Fibroblast of peridontal ligament (primary cell): ENCODE measurements around the gene SV2A.
"Not testable (repeated sequence)": the region's sequence is repeated elsewhere in the genome, so short reads cannot be mapped to it uniquely, and the experiment has no call there.

ENCODE experiments used
- DNase-seq: peaks from one replicate; pipeline ENCODE4 v3.0.0-alpha.2; 2010; ENCODE audit errors: extremely low read depth

Gene SV2A, protein sequence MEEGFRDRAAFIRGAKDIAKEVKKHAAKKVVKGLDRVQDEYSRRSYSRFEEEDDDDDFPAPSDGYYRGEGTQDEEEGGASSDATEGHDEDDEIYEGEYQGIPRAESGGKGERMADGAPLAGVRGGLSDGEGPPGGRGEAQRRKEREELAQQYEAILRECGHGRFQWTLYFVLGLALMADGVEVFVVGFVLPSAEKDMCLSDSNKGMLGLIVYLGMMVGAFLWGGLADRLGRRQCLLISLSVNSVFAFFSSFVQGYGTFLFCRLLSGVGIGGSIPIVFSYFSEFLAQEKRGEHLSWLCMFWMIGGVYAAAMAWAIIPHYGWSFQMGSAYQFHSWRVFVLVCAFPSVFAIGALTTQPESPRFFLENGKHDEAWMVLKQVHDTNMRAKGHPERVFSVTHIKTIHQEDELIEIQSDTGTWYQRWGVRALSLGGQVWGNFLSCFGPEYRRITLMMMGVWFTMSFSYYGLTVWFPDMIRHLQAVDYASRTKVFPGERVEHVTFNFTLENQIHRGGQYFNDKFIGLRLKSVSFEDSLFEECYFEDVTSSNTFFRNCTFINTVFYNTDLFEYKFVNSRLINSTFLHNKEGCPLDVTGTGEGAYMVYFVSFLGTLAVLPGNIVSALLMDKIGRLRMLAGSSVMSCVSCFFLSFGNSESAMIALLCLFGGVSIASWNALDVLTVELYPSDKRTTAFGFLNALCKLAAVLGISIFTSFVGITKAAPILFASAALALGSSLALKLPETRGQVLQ

DNA sequence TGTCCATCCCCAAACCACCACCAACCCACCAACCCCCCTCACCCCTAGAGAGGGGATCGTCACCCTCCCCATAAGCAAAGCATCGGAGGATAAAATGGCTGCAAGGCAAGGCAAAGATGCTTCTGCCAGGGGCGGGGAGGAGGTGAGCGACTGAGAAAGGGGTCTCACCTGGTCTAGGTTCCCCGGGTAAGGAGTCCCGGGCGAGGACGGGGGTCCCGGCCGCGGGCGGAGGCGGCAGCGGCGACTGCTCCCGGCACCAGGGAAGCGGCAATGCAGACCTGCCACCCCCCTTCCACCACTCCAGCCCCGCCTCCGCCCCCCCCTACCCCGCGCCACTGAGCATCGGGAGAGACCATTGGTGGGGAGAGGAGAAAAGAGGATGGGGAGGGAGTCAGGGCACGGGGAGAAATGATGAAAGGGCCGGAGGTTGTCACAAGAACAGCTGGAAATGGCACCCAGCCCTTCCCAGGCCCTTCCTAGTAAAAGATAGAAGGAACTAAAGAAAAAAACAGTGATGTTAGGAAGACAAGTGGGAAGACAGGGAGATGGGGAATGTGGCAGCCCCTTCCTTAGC, at the start of gene SV2A:
Gene SV2A, minus strand, starts transcription at position 274 of the 574 bp plus-strand sequence. CDS start 4,004 bp downstream, outside the sequence.
- DNase-seq = peak; percentile 69

DNA sequence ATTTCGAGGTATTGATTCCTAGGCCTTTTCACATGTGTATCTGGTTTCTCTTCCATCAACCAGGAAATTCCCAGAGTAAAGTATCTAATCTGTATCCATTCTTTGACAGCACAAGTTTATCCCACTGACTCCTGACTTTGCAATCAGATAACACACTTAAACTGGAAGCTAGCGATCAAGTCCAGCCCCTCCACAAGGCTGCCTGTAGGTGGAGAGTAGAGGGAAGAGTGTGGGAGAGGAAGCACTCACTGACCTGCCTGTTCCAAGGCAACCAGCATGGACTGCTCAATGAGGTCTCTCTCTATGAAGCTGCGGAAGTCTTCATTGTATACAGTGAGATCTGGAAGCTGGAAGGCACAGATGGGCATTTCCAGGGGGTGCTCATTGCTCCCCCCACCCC, 49.4 kb upstream of the SV2A start:
- no peak for DNase-seq

DNA sequence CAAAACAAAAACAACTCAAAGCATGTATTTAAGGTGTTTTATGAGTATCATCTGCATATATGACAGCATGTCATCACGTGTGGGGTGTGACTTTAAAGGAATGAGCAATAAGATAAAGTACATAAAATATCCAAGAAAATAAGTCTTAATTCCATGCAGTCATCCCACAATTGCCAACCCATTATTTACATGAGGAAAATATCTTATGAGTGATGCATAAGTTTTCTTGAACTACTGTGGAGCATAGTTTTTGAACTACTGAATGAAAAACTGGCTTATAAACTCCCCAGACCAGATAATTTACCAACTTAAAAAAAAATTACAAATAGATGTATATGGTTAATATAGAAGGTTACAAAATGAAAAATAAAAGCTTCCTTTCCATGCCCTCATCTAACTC, 48.8 kb upstream of the SV2A start:
- peak; percentile 20 for DNase-seq

DNA sequence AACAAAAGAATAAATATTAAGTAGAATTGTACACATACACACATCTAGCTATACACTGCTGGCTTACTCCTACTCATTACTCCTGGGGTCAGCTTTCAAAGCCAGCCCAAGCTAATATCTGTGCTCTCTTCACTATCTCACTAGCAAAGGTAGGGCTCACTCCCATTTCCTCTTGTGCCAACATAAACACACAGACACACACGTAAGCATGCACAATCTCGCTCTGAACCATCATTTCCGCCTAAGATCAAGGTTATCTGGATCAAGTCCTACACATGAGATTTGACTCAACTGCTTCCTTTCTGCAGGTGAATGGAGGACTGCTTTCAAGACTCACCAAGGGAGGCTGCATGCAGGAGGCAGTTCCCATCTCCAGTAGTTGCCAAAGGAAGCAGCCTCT, 47.8 kb upstream of the SV2A start:
- no peak for DNase-seq

DNA sequence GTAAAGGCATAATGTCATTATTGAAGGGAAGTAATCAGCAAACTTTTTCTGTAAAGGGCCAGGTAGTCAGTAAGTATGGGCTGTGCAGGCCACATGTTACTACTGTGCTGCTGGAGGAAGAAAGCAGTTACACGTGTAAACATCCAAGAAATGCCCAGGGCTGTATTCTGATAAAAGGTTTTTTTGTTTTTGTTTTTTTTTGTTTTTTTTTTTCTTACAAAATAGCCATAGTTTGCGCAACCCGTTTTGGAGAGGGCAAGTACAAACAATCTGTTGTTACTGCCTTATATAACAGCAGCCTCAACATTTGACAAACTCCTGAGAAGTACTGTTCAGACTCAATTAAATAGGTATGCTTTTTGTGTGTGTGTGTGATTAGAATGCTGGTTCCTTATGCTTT, 45.7 kb upstream of the SV2A start:
- DNase-seq = peak; percentile 21

DNA sequence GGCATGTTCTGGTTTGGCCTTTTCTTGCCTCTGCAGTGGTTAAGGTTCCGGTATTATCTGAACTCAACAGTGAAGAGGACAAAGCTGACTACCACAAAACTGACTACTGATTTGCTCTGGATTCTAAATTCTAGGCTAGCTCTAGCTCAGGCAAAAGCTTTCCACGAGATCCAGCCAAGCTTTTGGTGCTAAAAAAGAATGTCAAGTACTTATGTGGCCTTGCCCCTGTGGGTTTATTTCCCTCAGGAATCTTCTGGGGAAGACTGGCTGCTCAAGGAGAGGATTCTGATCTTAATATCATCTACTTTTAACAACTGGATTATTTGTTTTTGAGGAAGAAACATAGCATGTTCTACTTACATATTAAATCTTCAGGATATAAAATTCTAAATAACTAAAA, 45.1 kb upstream of the SV2A start:
- DNase-seq = no peak

DNA sequence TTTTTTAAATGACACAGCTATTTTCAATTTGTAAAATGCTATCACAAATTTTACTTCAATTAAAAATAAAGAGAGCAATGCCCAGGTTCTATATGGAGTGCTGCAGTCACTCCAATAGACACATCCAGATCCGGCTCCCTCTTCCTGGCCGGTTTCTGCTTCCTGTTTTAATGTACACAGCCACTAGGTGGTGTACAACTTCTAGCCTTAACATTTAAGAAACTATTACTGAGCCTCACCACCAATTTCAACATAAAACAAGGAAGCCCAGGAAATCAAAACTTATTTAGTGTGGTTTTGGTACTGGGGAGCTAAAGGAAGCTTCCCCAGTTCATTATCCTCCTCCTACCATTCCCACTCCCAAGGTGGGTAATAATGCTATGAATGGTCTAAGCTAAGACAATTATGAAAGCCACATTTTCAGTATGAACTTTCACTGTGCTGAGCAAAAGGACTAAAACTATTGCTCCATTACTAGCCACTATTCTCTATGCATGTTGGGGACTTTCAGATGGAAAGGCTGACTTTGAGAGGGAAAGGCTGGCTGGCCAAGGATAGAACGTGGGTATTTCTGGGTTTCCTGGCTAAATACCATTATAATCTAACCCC, 44.5 kb upstream of the SV2A start:
- DNase-seq = peak; percentile 90

DNA sequence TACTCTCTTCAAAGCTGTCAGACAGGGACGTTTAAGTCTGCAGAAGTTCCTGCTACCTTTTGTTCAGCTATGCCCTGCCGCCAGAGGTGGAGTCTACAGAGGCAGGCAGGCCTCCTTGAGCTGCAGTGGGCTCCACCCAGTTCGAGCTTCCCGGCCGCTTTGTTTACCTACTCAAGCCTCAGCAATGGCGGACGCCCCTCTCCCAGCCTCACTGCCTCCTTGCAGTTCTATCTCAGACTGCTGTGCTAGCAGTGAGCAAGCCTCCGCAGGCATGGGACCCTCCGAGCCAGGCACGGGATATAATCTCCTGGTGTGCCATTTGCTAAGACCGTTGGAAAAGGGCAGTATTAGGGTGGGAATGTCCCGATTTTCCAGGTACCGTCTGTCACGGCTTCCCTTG, 39.9 kb upstream of the SV2A start:
- DNase-seq = not testable (repeated sequence)

DNA sequence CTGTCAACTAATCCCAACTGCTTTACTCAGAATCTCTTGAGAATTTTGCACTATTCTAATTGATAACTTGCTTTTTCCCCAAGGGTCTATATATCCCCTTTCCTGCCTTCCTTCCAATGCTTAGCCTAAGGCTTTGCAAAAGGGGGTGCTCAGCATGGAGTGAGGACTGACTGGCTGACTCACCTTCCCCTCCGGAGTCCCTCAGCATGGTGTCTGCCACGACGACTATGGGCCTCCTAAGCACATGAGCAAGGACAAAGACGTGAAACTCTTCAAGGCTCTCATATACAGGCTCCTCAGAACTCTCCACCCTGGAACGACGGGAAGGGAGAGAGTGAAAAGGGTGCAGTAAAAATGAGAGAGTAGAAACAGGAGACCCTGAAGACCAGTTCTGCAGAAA, 32.3 kb upstream of the SV2A start:
- no peak for DNase-seq

DNA sequence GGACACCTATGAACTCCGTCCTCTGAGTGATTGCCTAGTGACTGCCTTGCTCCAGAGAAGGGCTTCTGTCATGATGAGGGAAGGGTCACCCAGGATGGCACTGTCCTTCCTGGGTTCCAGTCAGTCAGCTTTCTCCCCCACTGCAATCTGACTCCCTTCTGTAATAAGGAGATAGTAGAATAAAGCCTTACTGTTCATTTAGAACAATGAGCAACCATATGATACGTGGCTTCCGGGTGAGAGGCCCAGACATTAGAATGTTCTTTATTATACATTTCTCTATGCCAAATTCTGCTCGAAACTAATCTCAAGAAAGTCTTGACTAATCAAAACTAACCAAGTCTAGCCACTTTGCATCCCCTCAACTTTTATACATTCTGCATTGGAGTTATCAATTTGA, 27.6 kb upstream of the SV2A start:
- no peak for DNase-seq

DNA sequence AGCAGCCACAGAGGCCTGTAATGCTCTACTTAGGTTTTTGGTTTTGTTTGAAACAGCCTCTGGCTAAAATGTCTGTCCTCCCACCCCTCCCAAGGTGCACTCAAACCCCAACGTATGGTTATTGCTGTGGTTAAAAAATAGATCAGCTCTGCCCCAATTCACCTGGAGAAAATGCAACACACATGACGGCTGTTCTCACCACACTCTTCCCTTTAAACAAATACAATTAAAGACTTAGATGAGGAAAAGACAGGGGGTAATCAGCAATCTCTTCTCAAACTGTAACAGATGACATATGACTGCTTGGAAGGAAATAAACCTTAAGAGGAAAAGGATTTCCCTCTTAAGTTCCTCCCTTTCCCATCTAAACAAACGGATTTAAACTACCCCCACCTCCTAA, 25.2 kb upstream of the SV2A start:
- DNase-seq = no peak

DNA sequence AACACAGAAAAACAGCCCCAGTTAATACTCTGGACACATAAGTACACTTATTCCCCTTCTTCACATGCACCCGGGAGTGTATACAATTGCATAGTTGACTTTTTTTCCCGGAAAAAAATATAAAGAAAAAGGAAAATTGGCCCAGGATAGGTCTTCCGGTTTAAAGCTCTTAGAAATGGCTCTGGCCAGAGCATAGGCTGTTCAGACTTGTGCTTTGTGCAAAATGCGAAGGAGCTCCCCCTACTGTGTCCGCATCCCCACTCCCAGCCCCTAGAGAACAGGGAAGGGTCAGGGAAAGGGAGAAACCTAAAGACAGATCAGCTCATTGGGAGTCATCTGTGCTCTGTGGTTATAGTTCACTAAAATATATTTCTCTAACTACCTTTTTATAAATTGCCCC, 24.6 kb upstream of the SV2A start:
- peak; percentile 55 for DNase-seq

DNA sequence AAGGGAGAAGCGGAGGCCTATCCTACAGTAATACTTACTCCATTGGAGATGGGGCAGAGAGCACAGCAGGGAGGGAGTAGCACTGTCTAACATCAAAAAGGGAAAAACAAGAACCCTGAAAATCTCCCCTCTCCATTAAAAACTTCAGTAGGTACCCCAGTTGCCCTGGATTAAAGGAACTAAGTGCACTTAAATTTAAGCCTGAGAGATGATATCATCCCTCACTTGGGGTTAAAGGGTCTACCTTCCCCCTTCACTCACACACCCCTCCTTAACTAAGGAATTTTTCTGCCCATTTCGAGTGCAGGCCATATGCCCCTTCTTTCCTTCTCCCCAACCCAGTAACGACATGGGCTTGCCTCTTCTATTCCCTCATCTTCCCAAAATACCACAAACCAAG, 22.8 kb upstream of the SV2A start:
- DNase-seq = no peak

DNA sequence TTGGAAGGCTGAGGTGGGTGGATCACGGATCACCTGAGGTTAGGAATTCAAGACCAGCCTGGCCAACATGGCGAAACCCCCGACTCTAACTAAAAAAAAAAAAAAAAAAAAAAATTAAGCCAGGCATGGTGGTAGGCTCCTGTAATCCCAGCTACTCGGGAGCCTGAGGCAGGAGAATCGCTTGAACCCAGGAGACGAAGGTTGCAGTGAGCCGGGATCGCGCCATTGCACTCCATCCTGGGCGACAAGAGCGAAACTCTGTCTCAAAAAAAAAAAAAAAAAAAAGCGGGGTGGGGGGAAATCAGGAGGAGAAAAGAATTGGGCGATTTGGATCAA, 21.0 kb upstream of the SV2A start:
- not testable (repeated sequence) for DNase-seq

DNA sequence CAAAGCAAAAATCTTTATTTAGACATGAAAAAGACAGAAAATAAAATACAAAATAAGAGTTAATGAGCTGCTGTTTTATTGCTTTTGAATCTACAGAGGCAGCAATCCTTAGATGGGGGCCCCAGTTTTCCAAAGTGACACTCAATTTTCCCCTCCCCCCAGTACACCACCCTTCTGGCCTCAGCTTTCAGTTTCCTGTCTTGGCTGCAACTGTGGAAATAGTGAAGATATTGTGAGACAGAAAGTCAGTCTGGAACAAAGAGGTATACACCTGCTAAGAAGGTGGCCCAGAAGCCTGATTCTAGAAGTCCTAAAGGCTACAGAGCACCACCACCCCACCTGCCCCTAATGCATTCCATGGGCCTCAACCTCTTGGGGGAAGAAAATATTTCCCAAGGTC, 20.1 kb upstream of the SV2A start:
- DNase-seq = no peak

DNA sequence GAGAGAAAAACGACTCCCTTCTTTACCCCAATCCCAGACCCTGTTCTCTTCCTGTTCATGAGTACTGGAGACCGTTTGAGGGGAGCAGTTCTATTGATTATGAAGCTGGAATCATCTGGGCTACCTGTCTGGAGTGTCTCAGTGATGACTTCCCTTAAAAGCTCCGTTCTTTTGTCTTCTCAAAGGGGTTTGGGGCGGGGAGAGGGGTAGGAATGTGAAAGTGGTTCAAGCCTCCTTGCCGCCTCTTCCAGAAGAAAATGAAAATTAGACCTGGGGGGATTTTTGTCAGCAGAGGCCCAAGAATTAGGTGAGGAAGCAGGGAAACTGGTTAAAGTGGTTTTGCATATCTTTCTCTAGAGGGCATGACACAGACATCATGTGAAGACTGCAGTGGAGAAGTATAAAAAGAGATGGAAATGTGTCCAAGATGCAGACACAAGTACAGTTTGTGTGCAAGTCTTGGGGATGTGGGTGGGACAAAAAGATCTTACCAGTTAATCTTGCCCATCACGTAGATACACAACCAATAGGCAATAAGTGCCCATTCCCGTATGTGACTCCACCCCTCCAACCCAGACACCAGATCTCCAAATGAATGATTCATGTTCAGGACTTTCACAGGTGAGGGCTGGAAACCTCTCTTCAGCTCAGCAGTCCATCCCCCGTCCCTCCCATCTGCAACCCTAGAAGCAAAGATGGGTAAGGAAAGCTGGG, 19.5 kb upstream of the SV2A start:
- DNase-seq = peak; percentile 65

DNA sequence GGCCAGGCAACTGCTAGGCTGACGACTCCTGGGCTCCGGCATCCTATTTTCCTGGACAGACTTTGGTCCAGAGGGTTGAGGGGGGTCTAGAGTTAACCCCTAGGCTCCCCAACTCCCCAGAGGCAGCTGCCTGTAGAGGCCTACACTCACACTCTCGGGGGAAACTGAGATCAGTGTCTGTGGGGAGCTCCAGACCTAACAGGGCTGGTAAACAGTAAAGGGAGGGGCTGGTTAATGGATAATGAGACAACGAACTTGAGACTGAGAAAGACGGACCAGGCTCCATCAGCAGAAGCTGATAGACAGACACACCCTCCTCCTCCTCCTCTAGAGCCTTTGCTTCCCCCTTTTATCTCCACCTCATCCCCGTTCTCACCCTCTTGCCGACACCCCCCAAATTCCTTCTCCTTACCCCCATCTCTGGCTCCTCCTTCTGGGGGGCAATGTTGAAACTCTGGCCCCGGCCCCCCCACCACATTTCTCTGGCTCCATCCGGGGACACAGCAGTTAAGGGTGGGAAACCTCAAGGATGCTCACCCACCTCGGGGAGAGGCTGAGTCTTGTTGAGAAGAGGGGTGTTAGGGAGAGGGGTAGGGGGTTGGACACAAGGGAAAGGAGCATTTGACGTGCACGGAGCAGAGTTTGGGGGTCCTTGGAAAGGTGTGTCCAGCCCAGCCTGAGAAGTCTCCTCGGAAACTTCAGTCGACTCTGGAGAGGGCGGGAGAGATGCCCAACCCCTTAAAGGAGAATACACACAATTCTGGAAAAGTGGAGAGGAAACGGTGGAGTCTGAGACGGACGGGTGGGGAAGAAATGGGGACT, 18.7 kb upstream of the SV2A start, which contains the start of gene MTMR11:
Gene MTMR11, minus strand, starts transcription at position 710 of the 822 bp plus-strand sequence. Its CDS starts 232 bp downstream, at position 478.
- DNase-seq = peak; percentile 39

DNA sequence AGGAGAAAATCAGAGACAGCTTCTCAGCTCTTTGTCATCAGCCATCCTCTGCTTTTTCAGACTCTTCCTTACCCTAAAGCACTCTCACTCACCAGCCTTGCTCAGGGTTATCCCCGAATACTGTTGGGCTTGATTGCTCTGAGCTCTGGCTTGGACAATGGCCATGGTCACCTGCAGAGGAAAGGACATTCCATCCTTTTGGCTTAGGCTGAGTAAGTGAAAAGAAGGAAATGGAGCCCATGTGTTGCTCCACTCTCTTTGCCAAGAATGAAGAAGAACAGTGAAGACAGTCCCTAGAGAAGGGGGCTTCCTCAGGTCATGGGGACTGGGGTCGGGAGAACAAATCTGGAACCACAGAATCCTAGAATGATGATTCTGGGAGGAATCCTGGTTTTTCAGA, 16.7 kb upstream of the SV2A start:
- DNase-seq = no peak

DNA sequence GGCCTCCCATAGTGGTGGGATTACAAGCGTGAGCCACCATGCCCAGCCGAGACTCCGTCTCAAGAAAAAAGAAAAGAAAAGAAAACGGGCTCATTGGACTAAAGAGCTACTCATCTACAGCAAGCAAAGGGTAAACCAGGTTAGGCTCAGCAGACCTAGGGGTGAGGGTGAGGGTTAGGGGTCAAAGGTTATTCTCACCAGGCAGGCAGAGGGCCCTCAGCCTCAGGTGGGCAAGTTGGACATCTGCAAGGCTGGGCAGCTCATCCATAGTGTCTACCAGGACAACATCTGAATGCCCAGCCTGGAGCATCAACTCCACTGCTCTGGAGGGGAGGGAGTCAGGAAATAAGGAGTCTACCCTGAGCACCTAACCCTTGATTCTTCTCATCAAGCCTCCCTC, 15.6 kb upstream of the SV2A start:
- no peak for DNase-seq

DNA sequence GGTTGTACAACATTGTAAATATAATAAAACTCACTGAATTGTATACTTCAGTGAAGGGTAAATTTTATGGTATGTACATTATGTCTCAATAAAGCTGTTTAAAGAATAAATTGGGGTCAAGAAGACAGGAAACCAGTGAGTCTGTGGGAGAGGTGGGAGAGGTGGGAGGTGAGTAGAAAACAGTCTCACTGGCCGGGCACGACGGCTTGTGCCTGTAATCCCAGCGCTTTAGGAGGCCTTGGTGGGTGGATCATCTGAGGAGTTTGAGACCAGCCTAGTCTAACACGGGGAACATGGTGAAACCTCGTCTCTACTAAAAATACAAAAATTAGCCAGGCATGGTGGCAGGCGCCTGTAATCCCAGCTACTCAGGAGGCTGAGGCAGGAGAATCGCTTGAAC, 14.8 kb upstream of the SV2A start:
- no peak for DNase-seq

DNA sequence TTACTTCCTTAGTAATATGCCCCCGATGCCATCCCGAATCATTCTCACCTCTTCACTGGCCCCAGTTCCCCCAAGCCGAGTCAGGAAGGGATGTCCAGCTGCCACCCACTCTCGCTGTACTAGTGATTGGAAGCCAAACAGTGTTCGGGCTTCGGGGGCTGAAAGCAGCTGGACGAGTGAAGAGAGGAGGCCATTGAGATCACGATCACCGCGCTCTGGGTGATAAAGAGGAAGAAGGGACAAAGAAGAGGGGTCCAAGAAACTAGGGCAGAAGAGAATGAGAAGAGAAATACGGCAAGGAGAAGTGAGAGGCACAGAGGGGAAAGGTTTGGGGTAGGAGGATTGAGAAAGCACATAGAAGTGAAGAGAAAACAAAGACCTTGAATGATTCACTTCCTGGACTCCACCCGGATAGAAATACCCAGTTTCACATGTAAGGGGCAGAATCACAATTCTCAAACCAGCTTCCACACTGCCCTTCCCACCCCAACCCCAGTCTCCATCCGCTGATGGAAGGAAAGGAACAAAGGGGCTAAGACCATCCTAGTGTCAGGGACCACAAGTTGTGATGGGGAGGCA, 13.7 kb upstream of the SV2A start:
- DNase-seq = no peak
